Pancreas (tissue), 10 donors: ENCODE data around the gene TRMT2B. TPM values are rescaled to one million over a fixed set of nuclear protein-coding genes. Genes with fewer than 3 reads are reported as not detected.

Source experiments
- ATAC-seq, 4 donors: fragments of 200-7000 bp; cut with Tn5 transposase; one replicate each; pipeline versions ENCODE4 v1.8.0 to v1.9.1; 2020; ENCODE audit warnings: mild to moderate bottlenecking in 4 of 4, moderate library complexity in 4 of 4
- DNase-seq, 6 donors: peaks; one replicate each; pipeline ENCODE4 v3.0.0-alpha.2; 2020
- FAIRE-seq: peaks from 2 replicates; lab custom pipeline; 2012; peaks lifted over from hg19 to GRCh38; lab: Jason Lieb, UNC
- H3K27ac ChIP-seq, 4 donors: fragments of 200-600 bp; sonication (generic); 1 replicate in 3 of 4; 2 replicates in 1 of 4; pipeline versions ENCODE4 v1.5.0 to v1.8.0; 2020
- H3K27me3 ChIP-seq, 4 donors: fragments of 200-600 bp; one replicate each; pipeline ENCODE4 v1.8.0; 2021
- H3K36me3 ChIP-seq, 3 donors: fragments of 200-600 bp; sonication (generic) in 1 of 3; one replicate each; pipeline versions ENCODE4 v1.5.0 to v1.8.0; 2020 to 2021
- H3K4me1 ChIP-seq, 3 donors: fragments of 200-600 bp; one replicate each; pipeline ENCODE4 v1.8.0; 2021
- H3K4me3 ChIP-seq, 4 donors: fragments of 200-600 bp; sonication (generic) in 2 of 4; one replicate each; pipeline versions ENCODE4 v1.5.0 to v1.8.0; 2020 to 2021
- H3K9me3 ChIP-seq, 4 donors: fragments of 200-600 bp; one replicate each; pipeline ENCODE4 v1.8.0; 2021
- WGBS, 2 donors: extraction: QIAGEN DNeasy Blood & Tissue Kit; methylation state at CpG; one replicate each; pipeline ENCODE4 v1.1.7; 2013; 5-methylcytosine and 5-hydroxymethylcytosine counted together
- intact Hi-C, 3 donors: fragments of 100-400 bp; cut with DNase I; formaldehyde crosslinking; loops; one replicate each; pipeline versions ENCODE4 v1.11.1 to v1.14.2; 2022
- polyA plus RNA-seq, 2 donors: library from polyadenylated mRNA; stranded (reverse); fragments of 200-250 nt; gene quantifications; one replicate each; pipeline ENCODE4 v1.2.3, GENCODE V29; 2013
- total RNA-seq, 6 donors: library from RNA; stranded (reverse); fragmentation: NEBNext Ultra II Directional in 4 of 6; extraction: Animal tissue kit (Norgen Biotek cat#: 25700) in 4 of 6; gene quantifications; one replicate each; pipeline versions ENCODE4 v1.2.1 to v1.2.4, GENCODE V29; 2021 to 2023
- TF ChIP-seq, protein P1 (sequence below), 4 donors: fragments of 200-600 bp; sonication (generic) in 3 of 4; IDR thresholded peaks; one replicate each; pipeline versions ENCODE4 v1.5.0 to v1.8.0; 2021; ENCODE audit warnings: antibody characterized with exemption in 4 of 4
- donor health status: healthy with polysubstance abuse.
- donor health status: DM: no; HTN: no; CAD: no; lungs with moderate emphysema.
- donor health status: DM: no; HTN: no; CAD: no.
- donor health status: control.
- donor health status: control.
- donor health status: Bipolar disorder and iron deficiency.
- donor health status: DM: yes; HTN: yes; CAD: no.
- donor health status: DM: no; HTN: no; CAD: no.
- donor health status: DM: no; HTN: no; CAD: no.
- donor health status: DM: yes; HTN: yes; CAD: no.

Gene TRMT2B
- total and polyA plus RNA-seq, 8 donors: 6.1 to 11.4 (median 7.4) TPM

DNA sequence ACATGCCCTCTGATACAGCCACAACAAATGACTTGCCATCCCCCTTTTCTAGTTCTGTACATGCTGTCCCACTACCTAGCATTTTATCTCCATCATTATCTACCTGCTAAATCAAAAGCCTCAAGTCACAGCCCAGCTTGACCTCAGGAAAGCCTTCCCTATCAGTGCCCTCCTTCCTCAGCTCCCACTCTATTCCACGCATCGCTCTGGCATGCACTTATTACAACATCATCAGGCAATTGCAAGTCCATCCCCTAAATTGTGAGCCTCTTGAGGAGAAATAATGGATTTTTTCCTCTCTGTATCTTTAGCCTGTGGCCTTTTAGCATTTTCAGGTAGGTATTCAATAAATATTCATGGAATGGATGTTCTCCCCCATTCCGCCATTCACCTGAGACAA, 76.7 kb downstream of the TRMT2B start:
- H3K9me3 ChIP-seq: no peaks in the 10 kb centered on the region
- H3K4me1 ChIP-seq: no peaks in the 10 kb centered on the region
- H3K36me3 ChIP-seq: no peaks in the 10 kb centered on the region
- TF ChIP-seq, protein P1, sequence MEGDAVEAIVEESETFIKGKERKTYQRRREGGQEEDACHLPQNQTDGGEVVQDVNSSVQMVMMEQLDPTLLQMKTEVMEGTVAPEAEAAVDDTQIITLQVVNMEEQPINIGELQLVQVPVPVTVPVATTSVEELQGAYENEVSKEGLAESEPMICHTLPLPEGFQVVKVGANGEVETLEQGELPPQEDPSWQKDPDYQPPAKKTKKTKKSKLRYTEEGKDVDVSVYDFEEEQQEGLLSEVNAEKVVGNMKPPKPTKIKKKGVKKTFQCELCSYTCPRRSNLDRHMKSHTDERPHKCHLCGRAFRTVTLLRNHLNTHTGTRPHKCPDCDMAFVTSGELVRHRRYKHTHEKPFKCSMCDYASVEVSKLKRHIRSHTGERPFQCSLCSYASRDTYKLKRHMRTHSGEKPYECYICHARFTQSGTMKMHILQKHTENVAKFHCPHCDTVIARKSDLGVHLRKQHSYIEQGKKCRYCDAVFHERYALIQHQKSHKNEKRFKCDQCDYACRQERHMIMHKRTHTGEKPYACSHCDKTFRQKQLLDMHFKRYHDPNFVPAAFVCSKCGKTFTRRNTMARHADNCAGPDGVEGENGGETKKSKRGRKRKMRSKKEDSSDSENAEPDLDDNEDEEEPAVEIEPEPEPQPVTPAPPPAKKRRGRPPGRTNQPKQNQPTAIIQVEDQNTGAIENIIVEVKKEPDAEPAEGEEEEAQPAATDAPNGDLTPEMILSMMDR (IDR thresholded peaks at IDR 0.05): no peak
- no peaks in the 10 kb centered on the region for H3K27me3 ChIP-seq
- no peak for ATAC-seq
- no peak overlapping the region for H3K27ac ChIP-seq
- no peak for DNase-seq
- intact Hi-C loops: no loop called here
- H3K4me3 ChIP-seq: no peak overlapping the region
- no peak for FAIRE-seq
- WGBS, 2 donors: 92 to 99% methylated on average over 3 of the region's 3 CpGs

DNA sequence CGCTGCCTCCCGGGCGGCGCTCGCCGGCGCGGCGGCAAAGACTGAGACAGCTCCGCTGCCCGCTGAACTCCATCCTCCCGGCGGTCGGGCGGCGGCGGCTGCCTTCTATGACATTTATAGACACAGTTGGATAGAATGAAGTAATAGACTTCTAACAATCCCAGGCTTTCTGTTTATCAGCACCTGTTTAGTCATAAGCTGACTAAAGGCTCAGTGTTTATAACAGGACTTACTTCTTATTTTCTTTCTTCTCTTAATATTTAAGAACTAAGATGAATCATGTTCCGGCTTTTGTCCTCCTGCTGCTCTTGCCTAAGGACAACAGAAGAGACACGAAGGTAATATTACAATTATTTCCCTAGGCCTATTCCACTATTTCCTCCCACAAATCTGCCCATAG, 78.5 kb downstream of the TRMT2B start:
- intact Hi-C loops: no loop called here
- Histone ChIP-seq H3K36me3 (no peaks in the 10 kb centered on the region), H3K4me3 (no peak overlapping the region), H3K27ac (no peak overlapping the region), H3K27me3 (no peaks in the 10 kb centered on the region), H3K9me3 (no peaks in the 10 kb centered on the region), H3K4me1 (no peaks in the 10 kb centered on the region)
- FAIRE-seq: no peak
- TF ChIP-seq, protein P1 (IDR thresholded peaks at IDR 0.05): no peak
- ATAC-seq: no peak
- WGBS, 2 donors: 95 to 99% methylated on average over 10 to 11 of the region's 19 CpGs
- DNase-seq: no peak

DNA sequence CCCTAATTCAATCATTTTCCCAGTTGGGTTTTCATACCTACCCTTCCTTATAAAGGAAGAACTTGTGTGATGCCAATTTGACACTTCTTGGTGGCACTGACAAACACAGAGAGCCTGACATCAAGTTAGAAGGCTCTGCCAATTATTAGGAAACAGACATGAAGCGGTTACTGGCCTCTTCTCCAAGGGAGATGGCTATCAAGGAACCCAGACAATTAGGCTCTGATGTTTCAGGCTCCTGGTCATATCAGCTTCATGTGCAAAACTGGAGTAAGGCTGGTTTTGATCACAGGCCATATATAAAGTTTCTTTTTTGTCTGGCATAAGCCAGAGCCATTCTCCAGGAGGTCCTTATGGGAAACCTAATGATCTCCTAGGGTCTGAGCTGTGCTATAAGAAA, 82.0 kb downstream of the TRMT2B start:
- Histone ChIP-seq H3K4me1 (no peaks in the 10 kb centered on the region), H3K36me3 (no peaks in the 10 kb centered on the region), H3K27ac (no peak overlapping the region), H3K27me3 (no peaks in the 10 kb centered on the region), H3K4me3 (no peak overlapping the region), H3K9me3 (no peaks in the 10 kb centered on the region)
- intact Hi-C loops: no loop called here
- FAIRE-seq (no peak), ATAC-seq (no peak), DNase-seq (no peak)
- WGBS, 2 donors: 65 to 95% methylated on average over 1 of the region's 1 CpG
- TF ChIP-seq, protein P1 (IDR thresholded peaks at IDR 0.05): no peak

DNA sequence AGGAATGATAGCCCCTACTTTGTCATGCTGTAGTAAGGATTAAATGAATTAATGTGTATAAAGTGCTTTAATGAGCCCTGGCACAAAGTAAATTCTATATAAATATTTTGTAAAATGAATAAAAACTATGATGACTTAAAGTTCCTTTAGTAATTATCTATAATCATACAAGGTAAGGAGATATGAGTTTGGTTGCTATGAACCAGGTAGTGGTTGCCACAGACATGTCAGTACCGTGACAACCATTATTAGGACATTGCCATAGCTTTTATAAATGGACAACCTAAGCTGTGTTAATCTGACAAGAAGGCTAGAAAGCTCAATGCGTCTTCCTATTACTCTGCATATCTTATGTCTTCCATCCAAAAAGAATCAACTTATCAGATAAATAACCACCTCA, 82.5 kb downstream of the TRMT2B start, which contains the start of gene ARL13A:
Gene ARL13A (plus strand): TSS at position 301 of the 400 bp plus-strand sequence. CDS start 3,982 bp downstream, outside the sequence.
- Histone ChIP-seq H3K27ac (no peak within 1 kb of the TSS), H3K36me3 (no peaks in the 10 kb centered on the region), H3K27me3 (no peaks in the 10 kb centered on the region), H3K4me1 (no peaks in the 10 kb centered on the region), H3K4me3 (no peak within 1 kb of the TSS), H3K9me3 (no peaks in the 10 kb centered on the region)
- DNase-seq (no peak), FAIRE-seq (no peak), ATAC-seq (no peak)
- 73 to 79% methylated on average over 2 of the region's 2 CpGs for whole genome bisulfite sequencing, 2 donors
- intact Hi-C loops: no loop called here
- TF ChIP-seq, protein P1 (IDR thresholded peaks at IDR 0.05): no peak

DNA sequence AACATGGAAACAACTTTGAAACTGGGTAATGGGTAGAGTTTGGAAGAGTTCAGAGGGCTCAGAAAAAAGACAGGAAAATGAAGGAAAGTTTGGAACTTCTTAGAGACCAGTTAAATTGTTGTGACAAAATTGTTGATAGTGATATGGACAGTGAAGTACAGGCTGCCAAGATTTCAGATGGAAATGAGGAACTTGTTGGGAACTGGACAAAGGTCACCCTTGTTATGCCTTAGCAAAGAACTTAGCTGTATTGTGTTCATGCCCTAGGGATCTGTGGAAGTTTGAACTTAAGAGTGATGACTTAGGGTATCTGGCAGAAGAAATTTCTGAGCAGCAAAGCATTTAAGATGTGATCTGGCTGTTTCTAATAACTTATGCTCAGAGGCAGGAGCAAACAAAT, 87.5 kb downstream of the TRMT2B start:
- Histone ChIP-seq H3K27me3 (no peaks in the 10 kb centered on the region), H3K36me3 (no peaks in the 10 kb centered on the region), H3K4me1 (no peaks in the 10 kb centered on the region), H3K9me3 (no peaks in the 10 kb centered on the region), H3K4me3 (no peak overlapping the region), H3K27ac (no peak overlapping the region)
- FAIRE-seq (no peak), DNase-seq (no peak), ATAC-seq (no peak)
- TF ChIP-seq, protein P1 (IDR thresholded peaks at IDR 0.05): no peak
- intact Hi-C loops: no loop called here
